Stimulated activated CD8-positive, alpha-beta memory T cell treated with anti-CD3 and anti-CD28 coated beads, Interleukin-4, amount 100 ng/mL, for 4 hours (primary cell): Measurements from ENCODE around the gene ABCC6.
"Not testable (repeated sequence)": the region's sequence is repeated elsewhere in the genome, so short reads cannot be mapped to it uniquely, and the experiment has no call there.

Experiments
- DNase-seq, 2 donors: peaks; one replicate each; pipeline ENCODE4 v3.0.0-alpha.2; 2020; ENCODE audit warnings: low read depth in 2 of 2, low spot score in 1 of 2

ABCC6 gene

GRCh38 chr16:16223662-16224241 is 458 bp upstream of the ABCC6 start:
- DNase-seq: not testable (repeated sequence)

- not testable (repeated sequence) for DNase-seq
Observed at GRCh38 chr16:16221382-16221781, 1.9 kb downstream of the ABCC6 start.

GRCh38 chr16:16220449-16220848 is 2.8 kb downstream of the ABCC6 start:
- DNase-seq: not testable (repeated sequence)

GRCh38 chr16:16218787-16219186 is 4.5 kb downstream of the ABCC6 start:
- DNase-seq: not testable (repeated sequence)

GRCh38 chr16:16218349-16218748 is 4.9 kb downstream of the ABCC6 start:
- not testable (repeated sequence) for DNase-seq

- not testable (repeated sequence) for DNase-seq
Observed at GRCh38 chr16:16213863-16214293, 9.4 kb downstream of the ABCC6 start.

GRCh38 chr16:16211404-16211803 is 11.9 kb downstream of the ABCC6 start:
- not testable (repeated sequence) for DNase-seq

- not testable (repeated sequence) for DNase-seq
Observed at GRCh38 chr16:16208461-16208860, 14.8 kb downstream of the ABCC6 start.

GRCh38 chr16:16207787-16208334 is 15.4 kb downstream of the ABCC6 start:
- not testable (repeated sequence) for DNase-seq

- DNase-seq: not testable (repeated sequence)
Observed at GRCh38 chr16:16207097-16207786, 16.1 kb downstream of the ABCC6 start.

- not testable (repeated sequence) for DNase-seq
Observed at GRCh38 chr16:16205864-16206263, 17.4 kb downstream of the ABCC6 start.

GRCh38 chr16:16204552-16204951 is 18.7 kb downstream of the ABCC6 start:
- not testable (repeated sequence) for DNase-seq

- not testable (repeated sequence) for DNase-seq
Observed at GRCh38 chr16:16203494-16203893, 19.8 kb downstream of the ABCC6 start.

GRCh38 chr16:16202400-16203143 is 20.7 kb downstream of the ABCC6 start:
- DNase-seq: not testable (repeated sequence)

GRCh38 chr16:16201880-16202279 is 21.4 kb downstream of the ABCC6 start:
- DNase-seq: not testable (repeated sequence)

GRCh38 chr16:16200391-16200790 is 22.9 kb downstream of the ABCC6 start:
- not testable (repeated sequence) for DNase-seq

GRCh38 chr16:16199428-16199827 is 23.9 kb downstream of the ABCC6 start:
- DNase-seq: not testable (repeated sequence)

- DNase-seq: no peak
Observed at GRCh38 chr16:16197966-16198365, 25.3 kb downstream of the ABCC6 start.

- DNase-seq: no peak
Observed at GRCh38 chr16:16197331-16197730, 26.0 kb downstream of the ABCC6 start.

GRCh38 chr16:16196099-16196498 is 27.2 kb downstream of the ABCC6 start:
- no peak for DNase-seq

- DNase-seq: no peak
Observed at GRCh38 chr16:16191493-16192167, 31.7 kb downstream of the ABCC6 start.
